ENCODE measurements around the gene LCP2.

The LCP2 gene

DNA sequence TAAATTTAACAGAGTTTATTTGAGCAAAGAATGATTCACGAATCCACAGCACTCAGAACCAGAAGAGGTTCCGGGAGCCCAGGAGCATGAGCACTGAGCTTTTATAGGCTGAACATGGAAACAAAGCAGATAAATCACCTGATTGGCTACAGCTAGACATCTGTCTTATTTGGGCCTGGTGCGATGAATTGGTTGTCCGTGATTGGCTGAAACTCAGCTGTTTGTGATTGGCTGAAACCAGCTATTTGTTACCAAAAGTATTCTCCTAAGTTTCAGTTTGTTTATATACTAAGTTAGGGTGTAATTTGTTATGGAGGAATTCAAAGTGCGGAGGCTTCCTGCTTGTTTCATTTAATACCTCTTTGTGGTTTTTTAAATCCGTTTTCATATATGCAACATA lies 15.8 kb upstream of the LCP2 start:
- TF ChIP-seq, protein P1, sequence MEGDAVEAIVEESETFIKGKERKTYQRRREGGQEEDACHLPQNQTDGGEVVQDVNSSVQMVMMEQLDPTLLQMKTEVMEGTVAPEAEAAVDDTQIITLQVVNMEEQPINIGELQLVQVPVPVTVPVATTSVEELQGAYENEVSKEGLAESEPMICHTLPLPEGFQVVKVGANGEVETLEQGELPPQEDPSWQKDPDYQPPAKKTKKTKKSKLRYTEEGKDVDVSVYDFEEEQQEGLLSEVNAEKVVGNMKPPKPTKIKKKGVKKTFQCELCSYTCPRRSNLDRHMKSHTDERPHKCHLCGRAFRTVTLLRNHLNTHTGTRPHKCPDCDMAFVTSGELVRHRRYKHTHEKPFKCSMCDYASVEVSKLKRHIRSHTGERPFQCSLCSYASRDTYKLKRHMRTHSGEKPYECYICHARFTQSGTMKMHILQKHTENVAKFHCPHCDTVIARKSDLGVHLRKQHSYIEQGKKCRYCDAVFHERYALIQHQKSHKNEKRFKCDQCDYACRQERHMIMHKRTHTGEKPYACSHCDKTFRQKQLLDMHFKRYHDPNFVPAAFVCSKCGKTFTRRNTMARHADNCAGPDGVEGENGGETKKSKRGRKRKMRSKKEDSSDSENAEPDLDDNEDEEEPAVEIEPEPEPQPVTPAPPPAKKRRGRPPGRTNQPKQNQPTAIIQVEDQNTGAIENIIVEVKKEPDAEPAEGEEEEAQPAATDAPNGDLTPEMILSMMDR (conservative IDR thresholded peaks at IDR 0.05; ENCODE audit: low read depth) = no peak
- no peak overlapping the region for H3K27ac ChIP-seq
- DNase-seq (ENCODE audit: low spot score) = no peak
- ChIA-PET POLR2A (ENCODE audit: low non-redundant PET) (no interaction called here), CTCF (interaction anchor here (0.7 kb wide), 1 partner anchor 242 kb away, joined by 4 read pairs; no protein-coding TSS in a partner anchor)

DNA sequence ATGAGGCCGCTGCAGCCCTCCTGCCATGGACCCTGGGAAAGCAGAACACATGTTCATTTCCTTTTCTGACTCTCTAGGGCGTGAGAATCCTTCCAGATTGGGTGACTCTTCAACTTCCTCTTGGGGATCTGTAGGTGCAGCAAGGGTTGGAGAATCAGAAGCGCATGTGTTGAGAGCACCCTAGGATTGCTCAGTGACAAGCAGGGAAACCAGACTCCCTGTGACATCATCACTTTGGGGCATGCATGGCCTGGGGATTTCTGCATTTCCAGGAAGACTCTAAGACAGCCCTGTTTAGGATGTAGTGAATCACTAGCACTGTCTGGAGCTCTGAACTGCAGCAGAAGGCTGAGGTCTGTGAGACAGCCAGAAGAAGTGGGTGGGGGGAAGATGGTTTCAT lies 15.1 kb upstream of the LCP2 start:
- POLR2A ChIA-PET (ENCODE audit: low non-redundant PET) = no interaction called here
- TF ChIP-seq, protein P1 (conservative IDR thresholded peaks at IDR 0.05; ENCODE audit: low read depth) = no peak
- no peak for DNase-seq (ENCODE audit: low spot score)
- CTCF ChIA-PET = no interaction called here
- no peak overlapping the region for H3K27ac ChIP-seq

DNA sequence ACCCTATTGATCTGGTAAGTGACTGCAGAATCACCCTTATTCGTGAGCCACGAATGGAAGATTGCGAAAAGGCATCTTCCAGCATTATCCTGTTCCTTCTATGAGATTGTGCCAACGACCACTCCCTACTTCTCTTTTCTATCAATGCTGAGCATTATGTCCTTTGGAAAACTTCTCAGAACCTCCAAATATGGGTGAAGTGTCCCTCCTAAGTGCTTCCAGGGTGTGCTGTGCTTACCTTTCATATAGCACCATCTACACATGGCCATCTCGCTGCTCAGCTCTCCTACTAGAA lies 14.7 kb upstream of the LCP2 start:
- TF ChIP-seq, protein P1 (conservative IDR thresholded peaks at IDR 0.05; ENCODE audit: low read depth) = no peak
- CTCF ChIA-PET = no interaction called here
- no peak overlapping the region for H3K27ac ChIP-seq
- POLR2A ChIA-PET (ENCODE audit: low non-redundant PET) = no interaction called here
- no peak for DNase-seq (ENCODE audit: low spot score)

DNA sequence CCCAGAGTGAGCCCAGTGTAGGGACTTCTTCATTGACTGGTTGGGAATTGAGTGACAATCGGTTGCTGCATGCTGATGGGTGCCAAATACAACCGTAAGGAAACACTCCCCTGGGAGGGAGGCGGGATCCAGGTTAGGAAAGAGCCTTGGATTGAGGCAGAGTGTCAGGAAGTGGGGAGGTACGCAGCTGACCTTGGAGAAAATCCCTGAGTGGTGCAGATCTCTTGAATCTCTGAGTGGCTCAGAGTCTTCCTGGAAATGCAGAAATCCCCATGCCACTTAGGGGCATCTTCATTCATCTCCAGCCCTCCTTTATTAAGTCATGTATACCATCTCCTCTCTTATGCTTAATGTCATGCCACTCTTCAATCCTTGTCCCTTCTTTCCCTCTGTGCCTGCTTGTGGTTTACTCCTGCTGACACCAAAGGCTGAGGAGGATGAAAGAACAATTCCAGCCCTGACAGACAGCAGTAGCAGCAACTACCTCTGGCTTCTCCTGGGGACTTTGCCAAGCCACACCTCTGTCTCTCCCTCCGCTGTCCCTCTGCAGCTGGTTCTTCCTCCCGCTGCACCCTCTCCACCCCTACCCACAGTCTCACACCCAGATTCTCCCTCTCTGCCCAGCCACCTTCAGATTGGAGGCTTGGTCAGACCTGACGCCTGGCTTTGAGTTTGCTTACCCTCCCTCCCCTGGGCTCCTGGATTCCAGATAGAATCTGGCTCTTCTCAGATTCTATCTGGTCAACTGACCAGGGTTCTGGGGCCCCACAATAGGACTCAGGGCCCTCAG lies 14.1 kb upstream of the LCP2 start:
- no peak overlapping the region for H3K27ac ChIP-seq
- TF ChIP-seq, protein P1 (conservative IDR thresholded peaks at IDR 0.05; ENCODE audit: low read depth) = no peak
- POLR2A ChIA-PET (ENCODE audit: low non-redundant PET) = no interaction called here
- no peak for DNase-seq (ENCODE audit: low spot score)
- CTCF ChIA-PET = no interaction called here

DNA sequence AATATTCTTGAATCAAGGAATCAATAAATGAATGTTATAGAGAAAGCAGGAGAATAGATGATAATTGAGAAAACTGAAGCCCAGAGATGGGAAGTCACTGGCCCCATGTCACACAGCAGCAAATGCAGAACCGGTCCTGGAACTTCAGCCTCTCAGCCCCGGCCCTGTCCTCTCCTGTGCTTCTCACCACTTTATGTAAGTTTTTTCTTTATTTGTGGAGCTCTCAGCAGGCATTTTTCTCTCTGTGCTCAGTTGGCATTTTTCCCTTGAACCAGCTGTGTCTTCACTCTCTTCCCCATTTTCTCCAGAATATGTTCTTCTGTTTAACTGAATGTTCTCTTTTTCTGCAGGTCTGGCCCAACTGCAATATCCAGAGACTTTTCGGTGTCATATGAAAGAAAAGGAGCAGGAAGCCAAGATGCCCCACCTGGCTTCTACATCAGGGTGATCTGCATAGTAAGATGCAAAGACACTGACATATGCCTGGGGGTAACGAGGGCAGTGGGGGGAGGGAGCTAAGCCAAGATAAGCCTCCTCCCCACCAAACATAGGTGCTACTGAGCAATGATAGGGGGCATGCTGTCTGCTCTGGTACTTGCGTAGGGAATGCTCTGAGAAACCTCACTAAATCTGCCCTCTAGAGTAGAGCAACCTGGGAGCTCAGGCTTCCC lies 12.8 kb upstream of the LCP2 start:
- no peak overlapping the region for H3K27ac ChIP-seq
- TF ChIP-seq, protein P1 (conservative IDR thresholded peaks at IDR 0.05; ENCODE audit: low read depth) = no peak
- ChIA-PET CTCF (no interaction called here), POLR2A (ENCODE audit: low non-redundant PET) (no interaction called here)
- DNase-seq (ENCODE audit: low spot score) = no peak

DNA sequence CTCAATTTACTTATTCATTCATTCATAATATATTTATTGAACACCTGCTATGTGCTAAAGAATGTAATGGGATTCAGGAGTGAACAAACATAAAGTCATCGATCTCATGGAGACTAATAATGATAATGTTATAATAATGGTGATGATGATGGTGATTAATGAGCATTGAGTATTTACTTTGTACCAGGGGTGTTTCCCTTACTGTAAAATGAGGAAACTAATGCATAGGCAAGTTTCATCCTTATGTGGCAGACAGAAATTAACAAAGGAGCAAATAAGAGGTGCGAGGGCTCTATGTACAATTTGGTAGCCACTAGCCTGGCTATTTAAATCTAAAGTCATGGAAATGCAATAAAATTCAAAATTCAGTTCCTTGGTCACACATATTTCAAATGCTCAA lies 11.1 kb upstream of the LCP2 start:
- POLR2A ChIA-PET (ENCODE audit: low non-redundant PET) = no interaction called here

More for the DNA sequence above, 11.1 kb upstream of the LCP2 start:
- H3K27ac ChIP-seq = no peak overlapping the region
- TF ChIP-seq, protein P1 (conservative IDR thresholded peaks at IDR 0.05; ENCODE audit: low read depth) = no peak
- CTCF ChIA-PET = interaction anchor here (1.0 kb wide), 1 partner anchor 83 kb away, joined by 3 read pairs; no protein-coding TSS in a partner anchor
- DNase-seq (ENCODE audit: low spot score) = no peak

Data from RWPE1 (cell line).